ENCODE measurements around the gene ESD. TPM values are rescaled to one million over a fixed set of nuclear protein-coding genes. Genes with fewer than 3 reads are reported as not detected.

The ESD gene
- total RNA-seq, 1 experiment from 2014 or later, result 68.3 TPM

- no peaks in the 10 kb centered on the region for H3K4me1 ChIP-seq (ENCODE audit: control insufficient read depth, insufficient read depth, low read length)
- H3K9me3 ChIP-seq (ENCODE audit: control insufficient read depth, insufficient read depth, low read depth, low read length), result no peaks in the 10 kb centered on the region
- ATAC-seq (no peak), DNase-seq (ENCODE audit: low read depth, low spot score) (no peak)
- in situ Hi-C loops (cut with HindIII; ENCODE audit: low pct_unique_long_range_greater_than_20kb, low sequenced_read_pairs), result no loop called here
- TF ChIP-seq POLR2AphosphoS5 (IDR thresholded peaks at IDR 0.05; ENCODE audit: low read depth, low read length) (no peak), CTCF (IDR thresholded peaks at IDR 0.05) (no peak), REST (IDR thresholded peaks at IDR 0.05; ENCODE audit: insufficient read depth in 1 of 2, low read depth in 2 of 2, low read length in 1 of 2) (no peak), SIN3A (IDR thresholded peaks at IDR 0.05; ENCODE audit: borderline replicate concordance, insufficient read depth, low read depth, low read length) (no peak), TCF7L2 (IDR thresholded peaks at IDR 0.05; ENCODE audit: low read depth, low read length) (no peak)
- intact Hi-C loops (cut with micrococcal nuclease; ENCODE audit: unreplicated experiment), result no loop called here
- no peak overlapping the region for H3K4me3 ChIP-seq (ENCODE audit: low read depth in 2 of 2, low read length in 2 of 2)
- no TSS peak for BruUV-seq (replicated peaks)
- no peak overlapping the region for H3K27ac ChIP-seq (ENCODE audit: low read length)
- POLR2A ChIA-PET, result no interaction called here
- CTCF ChIA-PET, result no interaction called here
- H3K27me3 ChIP-seq (ENCODE audit: control insufficient read depth, insufficient read depth, low read length), result no peaks in the 10 kb centered on the region
- H3K36me3 ChIP-seq (ENCODE audit: control insufficient read depth, insufficient read depth, low read length), result no peaks in the 10 kb centered on the region
Measured at GRCh38 chr13:46736541-46737310, 60.2 kb downstream of the ESD start.

GRCh38 chr13:46735425-46735824 is 61.5 kb downstream of the ESD start:
- TF ChIP-seq CTCF (IDR thresholded peaks at IDR 0.05), result no peak
- TF ChIP-seq TCF7L2 (IDR thresholded peaks at IDR 0.05; ENCODE audit: low read depth, low read length), result no peak
- TF ChIP-seq REST (IDR thresholded peaks at IDR 0.05; ENCODE audit: insufficient read depth in 1 of 2, low read depth in 2 of 2, low read length in 1 of 2), result no peak
- TF ChIP-seq POLR2AphosphoS5 (IDR thresholded peaks at IDR 0.05; ENCODE audit: low read depth, low read length), result no peak
- TF ChIP-seq SIN3A (IDR thresholded peaks at IDR 0.05; ENCODE audit: borderline replicate concordance, insufficient read depth, low read depth, low read length), result no peak
- no peak for ATAC-seq
- no TSS peak for BruUV-seq (replicated peaks)
- ChIA-PET POLR2A (no interaction called here), CTCF (no interaction called here)
- Histone ChIP-seq H3K27me3 (ENCODE audit: control insufficient read depth, insufficient read depth, low read length) (no peaks in the 10 kb centered on the region), H3K4me3 (ENCODE audit: low read depth in 2 of 2, low read length in 2 of 2) (no peak overlapping the region), H3K27ac (ENCODE audit: low read length) (no peak overlapping the region), H3K9me3 (ENCODE audit: control insufficient read depth, insufficient read depth, low read depth, low read length) (no peaks in the 10 kb centered on the region), H3K36me3 (ENCODE audit: control insufficient read depth, insufficient read depth, low read length) (no peaks in the 10 kb centered on the region), H3K4me1 (ENCODE audit: control insufficient read depth, insufficient read depth, low read length) (no peaks in the 10 kb centered on the region)
- in situ Hi-C loops (cut with HindIII; ENCODE audit: low pct_unique_long_range_greater_than_20kb, low sequenced_read_pairs), result no loop called here
- intact Hi-C loops (cut with micrococcal nuclease; ENCODE audit: unreplicated experiment), result no loop called here
- no peak for DNase-seq (ENCODE audit: low read depth, low spot score)
